ENCODE data around the gene KAT7.

DNA sequence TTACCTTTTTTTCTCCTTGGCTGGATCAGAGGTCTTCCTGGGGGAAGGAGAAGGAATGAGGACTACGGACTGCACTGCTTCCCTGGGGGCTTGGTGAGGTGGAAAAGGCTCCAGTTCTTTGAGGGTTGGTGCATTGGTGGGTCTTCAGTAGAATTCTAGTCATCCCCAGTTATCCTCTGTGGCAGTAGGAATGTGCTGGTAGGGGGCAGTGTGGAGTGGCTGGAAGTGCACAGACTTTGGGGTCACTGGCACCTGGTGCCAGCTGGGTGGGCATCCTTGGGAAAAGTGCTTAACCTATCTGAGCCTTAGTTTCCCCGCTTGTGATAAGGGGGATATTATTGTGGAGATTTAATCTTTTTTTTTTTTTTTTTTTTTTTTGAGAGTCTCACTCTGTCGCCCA, 53.1 kb downstream of the KAT7 start:
- no peak for TF ChIP-seq FOXM1 (IDR thresholded peaks at IDR 0.05; ENCODE audit: low read depth)
- TF ChIP-seq, protein P1, sequence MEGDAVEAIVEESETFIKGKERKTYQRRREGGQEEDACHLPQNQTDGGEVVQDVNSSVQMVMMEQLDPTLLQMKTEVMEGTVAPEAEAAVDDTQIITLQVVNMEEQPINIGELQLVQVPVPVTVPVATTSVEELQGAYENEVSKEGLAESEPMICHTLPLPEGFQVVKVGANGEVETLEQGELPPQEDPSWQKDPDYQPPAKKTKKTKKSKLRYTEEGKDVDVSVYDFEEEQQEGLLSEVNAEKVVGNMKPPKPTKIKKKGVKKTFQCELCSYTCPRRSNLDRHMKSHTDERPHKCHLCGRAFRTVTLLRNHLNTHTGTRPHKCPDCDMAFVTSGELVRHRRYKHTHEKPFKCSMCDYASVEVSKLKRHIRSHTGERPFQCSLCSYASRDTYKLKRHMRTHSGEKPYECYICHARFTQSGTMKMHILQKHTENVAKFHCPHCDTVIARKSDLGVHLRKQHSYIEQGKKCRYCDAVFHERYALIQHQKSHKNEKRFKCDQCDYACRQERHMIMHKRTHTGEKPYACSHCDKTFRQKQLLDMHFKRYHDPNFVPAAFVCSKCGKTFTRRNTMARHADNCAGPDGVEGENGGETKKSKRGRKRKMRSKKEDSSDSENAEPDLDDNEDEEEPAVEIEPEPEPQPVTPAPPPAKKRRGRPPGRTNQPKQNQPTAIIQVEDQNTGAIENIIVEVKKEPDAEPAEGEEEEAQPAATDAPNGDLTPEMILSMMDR (IDR thresholded peaks at IDR 0.05) = peak; percentile 41
- no peak for TF ChIP-seq RAD21 (IDR thresholded peaks at IDR 0.05; ENCODE audit: low read length)
- TF ChIP-seq POLR2AphosphoS5 (IDR thresholded peaks at IDR 0.05; ENCODE audit: low read depth, low read length) = no peak
- TF ChIP-seq EZH2phosphoT487 (IDR thresholded peaks at IDR 0.05; ENCODE audit: borderline replicate concordance, low read depth) = no peak
- no peak for TF ChIP-seq NRF1 (IDR thresholded peaks at IDR 0.05; ENCODE audit: low read depth, low read length)
- TF ChIP-seq RFX5 (IDR thresholded peaks at IDR 0.05; ENCODE audit: low read length) = no peak
- no peak for TF ChIP-seq RXRA (IDR thresholded peaks at IDR 0.05; ENCODE audit: borderline replicate concordance, low read depth)
- no peak for TF ChIP-seq EP300 (IDR thresholded peaks at IDR 0.05; ENCODE audit: borderline replicate concordance in 1 of 2, low read depth in 1 of 2, low read length in 1 of 2)
- TF ChIP-seq FOSL2 (IDR thresholded peaks at IDR 0.05; ENCODE audit: borderline replicate concordance, low read depth) = no peak
- TF ChIP-seq SIN3A (IDR thresholded peaks at IDR 0.05; ENCODE audit: borderline replicate concordance, low read depth, low read length) = no peak
- TF ChIP-seq FOXJ3 (CRISPR knock-in tag; IDR thresholded peaks at IDR 0.05) = no peak
- TF ChIP-seq, protein P2, sequence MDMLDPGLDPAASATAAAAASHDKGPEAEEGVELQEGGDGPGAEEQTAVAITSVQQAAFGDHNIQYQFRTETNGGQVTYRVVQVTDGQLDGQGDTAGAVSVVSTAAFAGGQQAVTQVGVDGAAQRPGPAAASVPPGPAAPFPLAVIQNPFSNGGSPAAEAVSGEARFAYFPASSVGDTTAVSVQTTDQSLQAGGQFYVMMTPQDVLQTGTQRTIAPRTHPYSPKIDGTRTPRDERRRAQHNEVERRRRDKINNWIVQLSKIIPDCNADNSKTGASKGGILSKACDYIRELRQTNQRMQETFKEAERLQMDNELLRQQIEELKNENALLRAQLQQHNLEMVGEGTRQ (IDR thresholded peaks at IDR 0.05; ENCODE audit: borderline replicate concordance, low read depth, low read length) = no peak

All from SK-N-SH (cell line).